HUES6 (cell line): ENCODE results near the gene HELZ.

Experiments used
- H3K27ac ChIP-seq: 2 replicates; pipeline ENCODE4 v1.7.0; 2013; ENCODE audit warnings: low read depth, mild to moderate bottlenecking, low read length, inconsistent platforms
- H3K27me3 ChIP-seq: 2 replicates; pipeline ENCODE4 v1.6.1; 2013; ENCODE audit warnings: low read length; ENCODE audit not compliant: control insufficient read depth, insufficient read depth
- H3K36me3 ChIP-seq: 2 replicates; pipeline ENCODE4 v1.6.1; 2013; ENCODE audit warnings: low read length; ENCODE audit not compliant: control insufficient read depth, insufficient read depth
- H3K4me1 ChIP-seq: 2 replicates; pipeline ENCODE4 v1.6.1; 2013; ENCODE audit warnings: low read length; ENCODE audit not compliant: control insufficient read depth, insufficient read depth
- H3K4me3 ChIP-seq: 2 replicates; pipeline ENCODE4 v1.5.1; 2013; ENCODE audit warnings: low read depth, low read length
- H3K9ac ChIP-seq: one replicate; pipeline ENCODE4 v1.6.1; 2013; ENCODE audit warnings: mild to moderate bottlenecking, low read length
- H3K9me3 ChIP-seq: 2 replicates; pipeline ENCODE4 v1.6.1; 2013; ENCODE audit warnings: low read depth, low read length; ENCODE audit not compliant: control insufficient read depth, insufficient read depth

HELZ gene

DNA sequence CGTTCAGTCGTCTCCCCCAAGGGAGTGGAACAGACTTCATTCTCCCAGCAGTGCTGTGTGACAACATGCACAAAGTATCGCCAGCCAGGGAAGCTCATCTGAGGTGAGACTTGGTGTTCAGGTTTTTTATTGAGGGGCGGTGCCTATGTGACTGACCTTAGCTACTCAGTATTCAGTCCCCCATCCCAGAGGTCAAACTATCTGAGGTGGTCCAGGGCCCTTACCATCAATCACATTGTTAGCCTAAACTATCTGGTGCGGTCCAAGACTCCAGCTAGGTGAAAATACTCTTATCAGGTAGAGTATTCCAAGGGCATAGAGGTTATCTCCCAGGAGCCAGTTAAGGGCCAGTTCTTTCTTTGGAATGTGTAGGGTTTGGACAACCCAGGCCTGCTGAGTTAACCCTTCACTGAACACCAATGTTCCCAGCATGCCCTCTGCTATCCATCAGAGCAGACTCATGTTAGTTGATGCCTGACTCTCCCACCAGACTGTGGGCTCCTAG, 206.1 kb downstream of the HELZ start:
- Histone ChIP-seq H3K9me3 (no peaks in the 10 kb centered on the region), H3K27me3 (no peaks in the 10 kb centered on the region), H3K9ac (no peak overlapping the region), H3K4me3 (no peak overlapping the region), H3K4me1 (no peaks in the 10 kb centered on the region), H3K36me3 (no peaks in the 10 kb centered on the region), H3K27ac (no peak overlapping the region)

DNA sequence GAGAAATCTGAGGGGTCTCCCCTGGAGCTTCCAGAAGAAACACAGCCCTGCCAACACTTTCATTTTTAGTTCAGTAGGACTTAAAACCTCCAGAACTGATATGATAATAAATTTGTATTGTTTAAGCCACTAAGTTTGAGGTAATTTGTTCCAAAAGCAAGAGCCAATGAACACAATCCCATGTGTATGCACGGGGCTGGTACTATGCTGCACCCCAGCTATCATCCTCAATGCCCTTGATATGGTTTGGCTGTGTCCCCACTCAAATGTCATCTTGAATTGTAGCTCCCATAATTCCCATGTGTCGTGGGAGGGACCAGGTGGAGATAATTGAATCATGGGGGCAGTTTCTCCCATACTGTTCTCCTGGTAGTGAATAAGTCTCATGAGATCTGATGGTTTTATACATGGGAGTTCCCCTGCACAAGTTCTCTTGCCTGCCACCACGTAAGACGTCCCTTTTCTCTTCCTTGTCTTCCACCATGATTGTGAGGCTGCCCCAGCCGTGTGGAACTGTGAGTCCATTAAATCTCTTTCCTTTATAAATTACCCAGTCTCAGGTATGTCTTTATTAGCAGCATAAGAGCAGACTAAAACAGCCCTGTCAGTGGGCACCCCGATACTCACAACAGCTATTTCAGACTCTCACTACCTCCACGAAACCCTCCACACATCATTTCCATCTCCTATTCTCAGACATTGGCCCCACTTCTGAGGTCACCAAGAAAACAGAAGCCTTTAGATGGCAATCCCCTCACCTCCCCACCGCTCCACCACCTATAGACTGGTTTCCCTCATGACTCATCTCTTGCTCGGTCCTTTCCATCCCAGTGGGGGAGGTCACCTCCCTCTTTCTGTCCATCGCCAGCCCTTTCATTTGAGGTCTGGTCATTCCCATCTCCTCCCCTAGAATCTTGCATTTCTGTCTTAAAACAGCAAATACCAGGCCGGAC, 209.6 kb downstream of the HELZ start:
- Histone ChIP-seq H3K4me1 (no peaks in the 10 kb centered on the region), H3K9me3 (no peaks in the 10 kb centered on the region), H3K4me3 (no peak overlapping the region), H3K9ac (no peak overlapping the region), H3K27ac (no peak overlapping the region), H3K27me3 (no peaks in the 10 kb centered on the region), H3K36me3 (no peaks in the 10 kb centered on the region)

DNA sequence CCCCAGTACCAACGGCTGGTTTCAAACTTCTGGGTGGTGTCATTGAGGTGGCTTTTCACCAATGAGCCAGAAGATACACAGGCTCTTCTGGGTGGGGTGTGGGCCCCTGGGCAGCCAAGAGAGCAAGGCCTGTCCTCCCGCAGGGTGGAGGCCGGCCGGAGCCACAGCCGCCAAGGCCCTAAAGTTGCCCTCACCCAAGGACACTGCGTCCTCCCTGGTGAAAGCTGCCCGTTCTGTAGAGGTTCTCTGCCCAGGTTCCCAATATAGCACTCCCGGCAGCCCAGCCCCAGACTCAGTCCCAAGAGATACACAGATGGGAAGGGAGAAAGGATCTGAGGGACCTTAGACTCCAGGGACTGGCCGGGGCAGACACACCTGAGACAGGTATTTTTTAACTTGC, 211.4 kb downstream of the HELZ start:
- H3K9ac ChIP-seq, result no peak overlapping the region
- no peak overlapping the region for H3K27ac ChIP-seq
- no peaks in the 10 kb centered on the region for H3K36me3 ChIP-seq
- no peaks in the 10 kb centered on the region for H3K27me3 ChIP-seq
- no peaks in the 10 kb centered on the region for H3K9me3 ChIP-seq
- no peak overlapping the region for H3K4me3 ChIP-seq
- H3K4me1 ChIP-seq, result no peaks in the 10 kb centered on the region

DNA sequence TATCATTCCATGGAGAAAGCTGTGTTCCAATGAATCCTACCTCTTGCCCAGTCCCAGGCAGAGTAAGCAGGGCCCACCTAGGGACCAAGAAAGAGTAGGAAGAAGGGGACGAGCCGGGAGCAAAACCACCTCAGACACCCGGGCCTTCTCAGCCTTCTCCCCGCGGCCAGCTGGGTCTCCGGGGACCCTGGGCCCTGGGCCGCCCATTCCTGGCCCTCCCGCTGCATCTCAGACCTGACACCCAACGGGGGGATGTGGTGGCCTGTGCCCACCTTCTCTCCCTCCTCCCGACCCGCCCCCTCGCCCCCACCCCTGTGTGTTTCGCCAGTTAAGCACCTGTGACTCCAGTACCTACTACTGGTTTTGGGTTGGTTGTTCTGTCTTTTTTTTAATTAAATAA, 212.0 kb downstream of the HELZ start:
- no peak overlapping the region for H3K27ac ChIP-seq

DNA sequence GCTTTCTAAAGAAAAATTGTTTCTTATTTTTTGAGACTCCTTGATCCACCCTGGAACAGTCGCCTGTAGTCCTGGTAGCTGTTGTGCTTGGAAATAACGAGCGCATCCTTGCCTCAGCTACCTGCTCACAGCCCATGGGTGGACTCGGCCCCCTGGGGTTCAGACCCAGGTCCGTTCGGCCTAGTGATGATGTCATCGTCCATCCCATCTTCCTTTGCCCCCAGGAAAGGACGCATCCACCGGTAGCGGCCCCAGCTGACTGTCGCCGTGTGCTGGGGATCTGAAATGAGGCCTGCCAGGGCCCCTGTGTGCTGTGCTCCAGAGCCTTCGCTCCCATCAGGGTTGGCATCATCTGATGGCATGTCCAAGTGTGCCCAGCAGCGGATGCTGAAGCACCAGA, 212.6 kb downstream of the HELZ start:
- Histone ChIP-seq H3K36me3 (no peaks in the 10 kb centered on the region), H3K27me3 (no peaks in the 10 kb centered on the region), H3K4me1 (no peaks in the 10 kb centered on the region), H3K4me3 (no peak overlapping the region), H3K27ac (no peak overlapping the region), H3K9ac (no peak overlapping the region), H3K9me3 (no peaks in the 10 kb centered on the region)

More for the DNA sequence above, 212.0 kb downstream of the HELZ start:
- Histone ChIP-seq H3K9ac (no peak overlapping the region), H3K4me3 (no peak overlapping the region), H3K4me1 (no peaks in the 10 kb centered on the region), H3K9me3 (no peaks in the 10 kb centered on the region), H3K36me3 (no peaks in the 10 kb centered on the region), H3K27me3 (no peaks in the 10 kb centered on the region)

DNA sequence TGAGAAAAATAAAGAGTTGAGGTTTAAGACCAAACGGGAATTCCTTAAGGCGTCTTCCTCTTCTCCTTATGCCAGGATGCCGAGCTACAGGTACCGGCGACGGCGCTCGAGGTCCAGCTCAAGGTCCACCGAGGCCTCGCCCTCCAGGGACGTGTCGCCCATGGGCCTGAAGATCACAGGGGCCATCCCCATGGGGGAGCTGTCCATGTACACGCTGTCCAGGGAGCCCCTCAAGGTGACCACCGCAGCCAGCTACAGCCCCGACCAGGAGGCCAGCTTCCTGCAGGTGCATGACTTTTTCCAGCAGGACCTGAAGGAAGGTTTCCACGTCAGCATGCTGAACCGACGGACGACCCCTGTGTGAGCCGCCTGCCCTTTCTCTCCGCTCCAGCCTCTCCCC, 214.4 kb downstream of the HELZ start:
- Histone ChIP-seq H3K9ac (no peak overlapping the region), H3K27me3 (no peaks in the 10 kb centered on the region), H3K4me1 (no peaks in the 10 kb centered on the region)

DNA sequence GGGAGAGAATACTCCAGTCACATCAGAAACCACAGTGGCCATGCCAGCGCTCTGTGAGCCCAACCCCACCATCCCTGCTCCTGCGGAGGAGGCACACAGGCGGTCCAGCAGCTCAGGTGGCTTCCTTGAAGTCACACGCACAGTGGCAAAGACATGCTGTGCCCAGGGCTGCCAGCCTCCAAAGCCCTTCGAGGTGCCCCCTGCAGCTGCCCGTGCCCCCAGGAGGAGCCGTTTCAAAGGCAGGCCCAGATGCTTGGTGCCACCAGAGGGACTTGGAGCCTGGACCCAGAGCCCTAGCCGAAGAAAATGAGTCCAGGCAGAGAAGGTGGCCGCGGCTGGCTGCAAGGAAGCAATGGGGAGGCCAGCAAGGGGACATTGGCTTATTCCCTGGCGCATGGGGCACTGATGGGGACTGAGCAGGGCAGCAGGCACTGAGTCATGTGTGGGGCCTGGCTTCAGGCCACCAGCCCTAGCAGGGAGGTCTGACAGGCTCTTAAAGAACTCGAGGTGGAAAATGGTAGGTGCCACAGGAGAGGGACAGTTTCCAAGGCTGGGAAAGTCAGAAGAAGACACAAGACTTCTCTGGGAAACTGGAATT, 217.9 kb downstream of the HELZ start:
- Histone ChIP-seq H3K36me3 (no peaks in the 10 kb centered on the region), H3K27me3 (no peaks in the 10 kb centered on the region), H3K4me1 (no peaks in the 10 kb centered on the region), H3K27ac (no peak overlapping the region), H3K9ac (no peak overlapping the region), H3K9me3 (no peaks in the 10 kb centered on the region), H3K4me3 (no peak overlapping the region)

More for the DNA sequence above, 214.4 kb downstream of the HELZ start:
- Histone ChIP-seq H3K4me3 (no peak overlapping the region), H3K36me3 (no peaks in the 10 kb centered on the region), H3K9me3 (no peaks in the 10 kb centered on the region), H3K27ac (no peak overlapping the region)

DNA sequence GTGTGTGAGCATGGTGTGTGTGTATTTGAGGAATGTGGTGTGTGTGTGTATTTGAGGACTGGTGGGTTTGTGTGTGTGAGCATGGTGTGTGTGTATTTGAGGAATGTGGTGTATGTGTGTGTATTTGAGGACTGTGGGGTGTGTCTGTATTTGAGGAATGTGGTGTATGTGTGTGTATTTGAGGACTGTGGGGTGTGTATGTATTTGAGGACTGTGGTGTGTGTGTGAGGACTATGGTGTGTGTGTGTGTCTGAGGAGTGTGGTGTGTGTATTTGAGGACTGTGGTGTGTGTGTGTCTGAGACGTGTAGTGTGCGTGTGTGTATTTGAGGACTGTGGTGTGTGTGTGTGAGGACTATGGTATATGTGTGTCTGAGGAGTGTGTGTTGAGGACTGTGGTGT, 218.7 kb downstream of the HELZ start:
- H3K36me3 ChIP-seq, result no peaks in the 10 kb centered on the region
- no peak overlapping the region for H3K9ac ChIP-seq

DNA sequence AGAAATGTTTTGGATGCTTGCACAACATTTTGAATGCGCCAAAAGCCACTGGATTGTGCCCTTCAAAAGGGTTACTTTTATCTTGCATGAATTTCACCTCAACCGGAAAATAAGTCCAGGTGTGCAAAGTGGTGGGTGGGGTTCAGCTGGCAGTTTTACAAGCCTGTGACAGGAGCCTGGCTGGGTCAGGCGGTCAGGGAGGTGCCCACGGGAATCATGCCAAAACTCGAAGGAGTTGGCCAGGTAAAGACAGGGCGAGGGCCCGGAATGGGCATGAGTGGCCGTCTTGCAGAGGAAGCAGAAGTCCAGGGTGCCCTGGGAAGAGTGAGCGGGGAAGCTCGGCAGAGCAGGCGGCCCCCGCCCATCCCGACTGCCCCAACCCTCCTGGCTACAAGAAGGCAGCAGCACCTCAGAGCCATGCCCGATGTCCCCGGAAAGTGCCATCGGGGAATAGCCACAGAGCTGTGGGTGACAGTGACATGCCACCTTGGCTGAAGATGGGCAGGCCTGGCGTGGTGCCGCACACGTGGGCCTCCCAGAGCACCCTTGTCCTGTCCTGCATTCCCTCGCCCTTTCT, 219.7 kb downstream of the HELZ start:
- H3K4me1 ChIP-seq, result no peaks in the 10 kb centered on the region
- no peaks in the 10 kb centered on the region for H3K27me3 ChIP-seq

More for the DNA sequence above, 218.7 kb downstream of the HELZ start:
- Histone ChIP-seq H3K27me3 (no peaks in the 10 kb centered on the region), H3K27ac (no peak overlapping the region), H3K4me3 (no peak overlapping the region), H3K9me3 (no peaks in the 10 kb centered on the region), H3K4me1 (no peaks in the 10 kb centered on the region)

DNA sequence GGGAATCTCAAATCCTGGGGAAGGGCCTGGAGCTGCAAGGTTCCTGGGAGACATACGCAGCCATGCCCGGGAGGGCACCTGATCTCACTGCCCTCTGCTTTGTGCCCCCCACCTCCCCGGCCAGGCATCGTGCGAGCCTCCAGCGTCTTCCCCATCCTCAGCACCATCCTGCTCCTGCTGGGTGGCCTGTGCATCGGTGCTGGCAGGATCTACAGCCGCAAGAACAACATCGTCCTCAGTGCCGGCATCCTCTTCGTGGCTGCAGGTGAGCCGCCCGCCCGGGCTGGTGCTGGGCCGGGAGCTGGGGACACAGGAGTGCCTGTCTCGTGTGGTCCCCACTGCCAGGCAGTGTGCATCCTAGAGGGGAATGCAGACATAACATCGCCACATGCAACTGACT, 220.3 kb downstream of the HELZ start:
- Histone ChIP-seq H3K27me3 (no peaks in the 10 kb centered on the region), H3K9me3 (no peaks in the 10 kb centered on the region)

More for the DNA sequence above, 219.7 kb downstream of the HELZ start:
- Histone ChIP-seq H3K4me3 (no peak overlapping the region), H3K27ac (no peak overlapping the region), H3K36me3 (no peaks in the 10 kb centered on the region), H3K9ac (no peak overlapping the region), H3K9me3 (no peaks in the 10 kb centered on the region)

DNA sequence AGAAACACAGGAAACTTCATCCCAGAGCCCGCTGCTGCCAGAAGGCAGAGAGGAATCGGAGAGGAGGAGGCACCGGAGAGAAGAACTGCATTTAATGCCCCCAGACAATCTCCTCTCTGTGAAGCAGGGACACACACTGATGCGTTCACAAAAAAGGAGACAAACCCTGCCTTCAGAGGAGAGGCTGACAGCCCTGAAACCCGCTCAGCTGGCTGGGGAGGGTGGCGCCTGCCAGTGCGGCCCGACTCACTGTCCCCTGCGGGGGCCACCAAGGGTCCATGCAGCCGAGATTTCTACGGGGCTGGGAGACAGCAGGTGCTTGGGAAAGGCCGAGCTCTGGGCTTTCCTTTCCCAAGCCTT, 222.6 kb downstream of the HELZ start:
- Histone ChIP-seq H3K4me3 (no peak overlapping the region), H3K27me3 (no peaks in the 10 kb centered on the region), H3K27ac (no peak overlapping the region), H3K36me3 (no peaks in the 10 kb centered on the region), H3K9me3 (no peaks in the 10 kb centered on the region), H3K9ac (no peak overlapping the region), H3K4me1 (peaks cover 5% of the 10 kb centered on the region; the same call in 1 of the 2 replicates)

More for the DNA sequence above, 220.3 kb downstream of the HELZ start:
- Histone ChIP-seq H3K4me1 (no peaks in the 10 kb centered on the region), H3K27ac (no peak overlapping the region), H3K9ac (no peak overlapping the region), H3K36me3 (no peaks in the 10 kb centered on the region), H3K4me3 (no peak overlapping the region)
